Upper lobe of left lung (tissue), 4 donors: ENCODE results near the gene PDCD6IP.

Source experiments
- POLR2A ChIP-seq, 4 donors: fragments of 450-650 bp; IDR thresholded peaks; one replicate each; pipeline ENCODE4 v1.5.1; 2016 to 2017; ENCODE audit warnings: antibody characterized with exemption in 4 of 4, mild to moderate bottlenecking in 2 of 4
- POLR2AphosphoS5 ChIP-seq, 2 donors: sonication (generic); formaldehyde crosslinking; IDR thresholded peaks; one replicate each; pipeline ENCODE4 v1.5.1; 2017; ENCODE audit warnings: antibody characterized with exemption in 2 of 2
- TF ChIP-seq, protein P1 (sequence below), 6 experiments: fragments of 450-650 bp in 4 of 6; fragments of 200-600 bp in 2 of 6; sonication (generic) in 2 of 6; IDR thresholded peaks; one replicate each; pipeline ENCODE4 v1.5.1; 2016 to 2019; ENCODE audit warnings: antibody characterized with exemption in 6 of 6

DNA sequence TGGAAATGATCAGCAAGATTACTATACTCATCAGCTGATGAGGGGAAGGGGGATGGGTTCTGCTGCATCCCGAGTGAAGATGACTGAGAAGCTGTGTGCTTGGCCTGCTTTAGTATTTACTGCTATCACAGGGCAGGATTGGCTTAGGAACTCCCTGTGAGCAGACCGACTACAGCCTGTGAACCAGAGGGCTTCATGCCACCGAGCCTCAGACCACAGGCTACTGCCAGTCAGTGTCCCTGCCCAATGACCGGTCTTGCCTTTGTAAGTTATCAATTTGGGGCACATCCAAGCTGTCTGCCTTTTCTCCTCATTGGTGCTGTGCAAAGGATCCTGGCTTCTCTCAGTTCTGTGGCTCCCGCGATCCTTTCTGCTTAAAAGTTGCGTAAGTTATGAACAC lies 71.5 kb downstream of the PDCD6IP start:
- TF ChIP-seq, protein P1, sequence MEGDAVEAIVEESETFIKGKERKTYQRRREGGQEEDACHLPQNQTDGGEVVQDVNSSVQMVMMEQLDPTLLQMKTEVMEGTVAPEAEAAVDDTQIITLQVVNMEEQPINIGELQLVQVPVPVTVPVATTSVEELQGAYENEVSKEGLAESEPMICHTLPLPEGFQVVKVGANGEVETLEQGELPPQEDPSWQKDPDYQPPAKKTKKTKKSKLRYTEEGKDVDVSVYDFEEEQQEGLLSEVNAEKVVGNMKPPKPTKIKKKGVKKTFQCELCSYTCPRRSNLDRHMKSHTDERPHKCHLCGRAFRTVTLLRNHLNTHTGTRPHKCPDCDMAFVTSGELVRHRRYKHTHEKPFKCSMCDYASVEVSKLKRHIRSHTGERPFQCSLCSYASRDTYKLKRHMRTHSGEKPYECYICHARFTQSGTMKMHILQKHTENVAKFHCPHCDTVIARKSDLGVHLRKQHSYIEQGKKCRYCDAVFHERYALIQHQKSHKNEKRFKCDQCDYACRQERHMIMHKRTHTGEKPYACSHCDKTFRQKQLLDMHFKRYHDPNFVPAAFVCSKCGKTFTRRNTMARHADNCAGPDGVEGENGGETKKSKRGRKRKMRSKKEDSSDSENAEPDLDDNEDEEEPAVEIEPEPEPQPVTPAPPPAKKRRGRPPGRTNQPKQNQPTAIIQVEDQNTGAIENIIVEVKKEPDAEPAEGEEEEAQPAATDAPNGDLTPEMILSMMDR (IDR thresholded peaks at IDR 0.05) = no peak
- TF ChIP-seq POLR2AphosphoS5 (IDR thresholded peaks at IDR 0.05) = no peak
- TF ChIP-seq POLR2A (IDR thresholded peaks at IDR 0.05) = no peak
